IPS DF 19.7 (cell line): Measurements from ENCODE around the gene CBFA2T3.

ENCODE experiments used
- DNase-seq: peaks from one replicate; pipeline ENCODE4 v3.0.0-alpha.2; 2013; ENCODE audit warnings: low read depth, low spot score

Gene CBFA2T3

DNA sequence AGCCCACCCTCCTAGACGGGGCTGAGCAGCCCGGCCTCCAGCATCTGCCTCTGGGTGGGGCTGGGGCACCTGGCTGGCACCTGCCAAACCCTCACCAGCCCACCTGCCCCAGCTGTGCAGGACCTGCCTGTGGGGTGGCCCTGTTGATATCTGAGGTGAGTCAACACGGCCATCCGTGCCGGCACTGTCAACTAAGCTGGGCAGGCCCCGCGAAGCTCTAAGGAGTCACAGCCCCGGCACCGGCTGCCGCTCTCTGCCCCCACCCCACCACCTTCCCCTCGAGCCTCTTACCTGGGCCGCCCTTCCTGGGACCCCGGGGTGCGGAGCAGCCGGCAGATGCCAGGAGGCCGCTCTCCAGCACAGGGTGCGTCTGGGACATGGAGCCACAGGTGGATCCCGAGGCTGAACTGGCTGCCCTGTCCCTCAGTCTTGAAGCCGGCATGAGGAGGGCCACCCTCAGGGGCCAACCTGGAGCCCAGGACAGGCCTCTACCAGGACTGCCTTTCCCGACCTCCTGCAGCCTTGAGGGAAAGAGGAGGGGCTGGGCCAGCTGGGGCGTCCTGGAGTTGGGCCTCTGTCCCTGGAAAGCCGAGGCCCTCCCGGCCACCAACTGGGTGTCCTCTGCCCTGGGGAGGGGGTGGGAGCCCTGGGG is 515 bp downstream of the CBFA2T3 start:
- no peak for DNase-seq

DNA sequence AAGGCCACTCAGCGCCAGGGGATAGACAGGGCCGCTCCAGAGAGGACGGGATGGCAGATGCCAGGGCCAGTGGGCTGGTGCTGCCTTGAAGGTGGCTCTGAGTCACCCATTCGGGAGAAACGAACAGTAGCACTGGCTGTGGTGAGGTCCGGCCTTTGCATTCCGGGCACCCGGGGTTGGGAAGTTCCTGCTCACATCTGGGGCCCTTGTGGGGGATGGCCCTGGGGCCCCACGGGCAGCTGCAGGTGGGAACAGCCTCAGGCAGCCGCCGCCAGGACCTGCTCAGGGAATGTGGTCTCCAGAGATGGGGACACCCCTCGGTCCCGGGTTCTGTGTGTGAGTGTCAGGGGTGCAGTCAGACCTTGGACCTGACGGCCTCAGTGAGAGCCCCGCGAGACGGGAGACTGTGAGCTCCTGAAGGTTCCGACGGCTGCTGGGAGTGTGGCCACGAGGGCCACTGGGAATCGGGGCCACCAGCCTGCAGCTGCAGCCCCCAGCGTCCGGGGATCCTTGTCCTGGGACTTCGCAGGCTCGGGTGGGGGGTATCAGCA is 1.4 kb downstream of the CBFA2T3 start:
- no peak for DNase-seq

DNA sequence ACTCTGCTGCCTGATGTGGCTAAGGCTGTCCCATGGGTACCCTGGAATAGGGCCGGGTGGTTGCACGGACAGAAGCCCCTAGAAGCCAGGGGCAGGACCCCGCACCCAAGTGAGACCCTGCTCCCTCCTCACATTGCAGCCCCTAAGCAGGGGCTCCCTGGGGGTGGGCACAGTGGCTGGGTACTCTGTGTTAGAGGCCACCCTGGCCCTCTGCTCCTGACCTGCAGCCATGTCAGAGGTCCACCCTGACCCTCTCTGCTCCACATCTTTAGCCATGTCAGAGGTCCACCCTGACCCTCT is 2.1 kb downstream of the CBFA2T3 start:
- no peak for DNase-seq

DNA sequence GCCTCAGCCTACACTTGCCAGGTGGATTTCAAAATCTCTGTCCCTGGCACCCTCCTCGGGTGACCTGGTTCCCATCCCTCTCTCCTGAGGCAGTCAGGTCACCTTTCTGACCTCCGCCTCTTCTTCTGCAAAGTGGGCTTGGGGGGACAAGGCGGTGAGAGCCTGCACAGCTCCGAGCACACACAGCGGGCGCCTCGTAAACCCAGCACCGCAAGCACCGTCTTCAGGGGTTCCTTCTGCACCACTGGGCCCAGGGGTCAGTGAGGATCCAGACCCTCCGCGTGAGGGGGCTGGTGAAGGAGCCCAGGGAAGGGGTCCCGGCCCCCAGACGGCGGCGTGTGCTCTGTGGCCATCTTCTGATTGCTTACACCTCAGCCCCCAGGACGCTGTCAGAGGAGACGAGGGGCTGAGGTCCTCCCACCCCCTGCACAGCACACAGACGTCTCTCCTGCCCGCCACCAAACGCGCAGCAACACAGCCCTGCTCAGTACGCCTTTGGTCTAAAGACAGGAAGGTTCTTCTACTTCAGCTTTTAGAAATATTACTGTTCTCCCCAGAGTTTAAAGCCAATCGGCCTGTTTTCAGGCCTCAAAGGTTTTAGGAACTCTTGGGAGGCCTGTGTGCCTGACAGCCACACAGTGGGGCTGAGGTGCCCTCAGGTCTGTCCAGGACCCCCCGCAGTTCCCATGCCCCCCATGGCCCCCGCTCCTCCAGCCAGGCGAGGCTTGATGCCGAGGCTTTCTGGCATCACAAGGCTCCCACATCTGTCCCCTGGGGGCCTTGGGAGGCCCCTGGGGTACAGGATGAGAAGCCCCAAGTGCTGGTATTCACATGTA is 2.7 kb downstream of the CBFA2T3 start:
- no peak for DNase-seq

DNA sequence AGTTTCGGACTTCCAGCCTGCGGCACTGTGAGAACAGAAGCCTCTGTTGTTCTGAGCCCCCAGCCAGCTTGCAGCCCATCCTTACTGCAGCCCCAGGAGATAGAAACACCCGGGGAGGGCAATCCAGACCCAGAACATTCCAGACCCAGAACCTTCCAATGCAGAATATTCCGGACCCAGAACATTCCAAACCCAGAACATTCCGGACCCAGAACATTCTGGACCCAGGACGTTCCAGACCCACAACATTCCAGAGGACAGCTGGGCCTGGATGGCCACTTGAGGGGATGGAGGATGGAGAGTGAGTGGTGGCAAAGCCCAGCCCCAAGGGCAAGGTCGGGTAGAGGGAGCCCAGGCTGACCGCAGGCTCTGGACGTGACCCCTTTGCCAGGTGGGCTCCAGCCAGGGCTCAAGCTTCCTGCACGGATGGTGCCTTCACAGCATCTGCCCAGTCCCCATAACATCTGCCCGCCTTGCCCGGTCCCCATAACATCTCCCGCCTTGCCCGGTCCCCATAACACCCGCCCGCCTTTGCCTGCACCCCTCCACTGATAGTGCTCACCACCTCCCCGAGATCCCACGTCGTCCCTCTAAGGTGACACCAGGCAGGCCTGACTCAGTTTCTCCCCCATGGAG is 3.5 kb downstream of the CBFA2T3 start:
- no peak for DNase-seq

DNA sequence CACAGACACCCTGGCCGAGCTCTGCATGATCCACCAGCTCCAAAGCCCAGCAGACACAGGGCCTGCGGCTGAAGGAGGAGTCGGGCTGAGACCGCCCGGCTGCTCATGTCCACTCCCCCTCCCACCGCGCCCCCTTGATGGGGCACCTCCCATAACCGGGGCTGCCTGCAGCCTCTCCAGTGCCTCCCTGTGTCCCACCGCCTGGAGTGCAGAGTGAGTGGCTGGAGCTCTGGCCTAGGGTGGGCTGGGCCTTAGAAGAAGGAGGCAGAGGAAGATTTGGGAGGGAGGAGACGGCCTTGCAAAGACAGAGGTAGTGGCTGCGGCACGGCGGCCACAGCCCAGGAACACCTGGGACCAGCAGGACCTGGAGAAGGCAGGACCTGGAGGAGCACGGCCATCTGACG is 4.0 kb downstream of the CBFA2T3 start:
- DNase-seq, result no peak

DNA sequence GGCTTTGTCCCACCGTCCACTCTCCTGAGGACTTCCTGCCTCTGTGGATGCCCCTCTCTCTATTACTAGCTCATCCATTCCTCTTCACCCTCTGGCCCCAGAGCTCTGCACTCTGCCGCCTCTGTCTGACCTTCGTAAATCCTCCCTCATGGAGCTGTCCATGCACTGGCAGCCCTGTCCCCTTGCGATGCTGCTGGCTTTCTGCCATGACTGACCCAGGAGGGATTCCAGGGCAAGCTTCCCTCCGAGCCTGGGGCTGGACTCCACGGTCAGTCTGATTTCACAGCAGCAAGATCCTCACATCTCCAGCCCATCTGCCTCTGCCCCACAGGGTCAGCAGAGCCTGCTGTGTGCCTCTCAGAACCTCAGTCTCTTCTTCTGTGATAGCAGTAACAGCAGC is 4.7 kb downstream of the CBFA2T3 start:
- no peak for DNase-seq

DNA sequence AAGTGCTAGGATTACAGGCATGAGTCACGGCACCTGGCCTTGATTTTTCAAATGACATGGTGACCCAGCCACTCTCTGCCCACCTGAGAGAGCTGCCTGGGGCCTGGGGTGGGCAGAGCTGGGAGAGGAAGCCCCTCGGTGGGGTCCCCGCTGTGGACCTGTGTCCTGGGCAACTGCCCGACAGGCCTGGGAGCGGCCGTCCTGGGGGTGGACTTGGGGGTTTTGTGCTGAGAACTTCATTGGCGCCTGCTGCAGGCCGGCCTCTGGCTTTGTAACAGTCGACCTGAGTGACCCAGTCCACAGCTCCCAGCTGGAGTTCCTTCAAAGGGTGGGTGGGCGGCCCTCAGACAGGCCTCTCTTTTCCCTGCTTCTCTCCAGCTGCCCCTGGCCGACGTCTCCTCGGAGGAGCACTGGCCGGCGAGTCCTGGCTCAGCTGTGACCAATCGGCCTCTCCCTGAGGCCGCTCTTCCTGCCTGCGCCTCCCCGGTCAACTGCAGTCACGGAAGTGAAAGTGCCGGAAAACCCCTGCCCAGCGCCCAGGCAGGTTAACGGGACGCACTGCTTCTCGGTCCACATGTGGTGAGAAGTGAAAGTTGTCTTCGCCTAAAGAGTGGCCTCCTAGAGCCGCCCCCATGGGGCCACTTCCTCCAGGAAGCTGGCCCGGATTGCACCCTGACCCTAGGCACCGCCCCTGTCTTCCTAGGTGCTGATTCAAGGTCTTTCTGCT is 5.5 kb downstream of the CBFA2T3 start:
- no peak for DNase-seq

DNA sequence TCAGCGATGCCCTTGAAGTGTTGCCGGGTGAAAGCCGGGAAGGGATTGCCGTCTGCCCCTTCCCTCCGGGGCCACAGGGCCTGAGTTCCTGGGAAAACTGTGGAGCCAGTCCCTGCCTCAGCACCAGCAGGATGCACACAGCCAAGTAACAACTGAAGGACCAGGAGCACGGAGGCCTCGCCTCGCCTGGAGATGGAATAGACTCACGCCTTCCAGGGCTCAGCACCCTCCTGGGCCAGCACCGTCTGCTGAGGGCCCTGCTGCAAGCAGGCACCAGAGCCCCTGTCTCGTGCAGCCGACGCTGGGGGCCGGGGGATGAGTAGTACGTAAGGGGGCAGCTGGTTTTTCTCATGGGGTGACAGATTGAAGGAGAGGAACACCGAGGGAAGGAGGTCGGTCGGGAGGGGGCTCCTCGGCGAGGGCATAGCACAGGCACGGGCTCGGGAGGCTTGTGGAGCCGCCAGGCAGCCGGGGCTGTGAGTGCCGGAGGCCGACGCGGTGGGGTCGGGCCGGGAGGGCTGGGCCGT is 6.4 kb downstream of the CBFA2T3 start:
- DNase-seq, result no peak

DNA sequence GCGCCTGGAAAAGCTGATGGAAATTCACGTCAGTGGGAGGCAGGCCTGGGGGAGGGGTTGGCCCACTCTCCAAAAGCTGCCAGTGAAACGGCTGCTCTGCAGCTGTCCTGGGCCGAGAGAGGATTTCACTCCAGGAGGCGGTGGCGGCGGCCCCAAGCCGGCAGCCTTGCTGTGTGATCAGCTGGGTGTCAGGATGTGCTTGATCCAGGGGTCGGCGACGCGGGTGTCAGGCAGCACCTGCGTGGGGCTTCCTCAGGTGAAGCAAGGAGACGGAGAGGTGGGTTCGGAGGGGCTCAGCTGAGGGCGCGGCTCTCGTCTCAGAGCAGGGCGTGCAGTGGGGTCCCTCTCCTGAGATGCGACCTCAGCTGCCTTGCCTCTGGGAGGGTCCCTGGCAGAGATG is 7.0 kb downstream of the CBFA2T3 start:
- no peak for DNase-seq

DNA sequence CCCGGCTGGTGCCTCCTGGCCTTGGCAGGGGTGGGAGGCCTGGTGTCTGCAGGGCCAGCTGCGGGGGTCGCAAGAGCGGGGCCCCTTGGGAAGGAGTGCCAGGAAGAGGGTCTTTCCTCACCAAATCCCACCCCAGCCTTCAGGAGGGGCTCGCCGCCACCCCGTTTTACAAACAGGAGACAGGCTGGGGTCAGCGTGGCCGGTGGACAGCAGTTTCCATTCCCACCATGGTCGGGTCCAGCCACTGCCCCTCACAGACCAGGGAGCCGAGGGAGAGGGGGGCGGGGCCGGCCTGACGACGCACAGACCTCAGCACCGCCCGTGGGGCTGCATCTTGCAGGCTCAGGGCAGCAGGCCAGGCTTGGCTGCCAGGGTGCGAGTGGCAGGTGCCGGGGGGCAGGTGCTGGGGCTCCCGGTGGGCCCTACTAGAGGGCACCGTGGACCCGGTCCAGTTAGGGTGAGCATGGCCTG is 7.6 kb downstream of the CBFA2T3 start:
- no peak for DNase-seq

DNA sequence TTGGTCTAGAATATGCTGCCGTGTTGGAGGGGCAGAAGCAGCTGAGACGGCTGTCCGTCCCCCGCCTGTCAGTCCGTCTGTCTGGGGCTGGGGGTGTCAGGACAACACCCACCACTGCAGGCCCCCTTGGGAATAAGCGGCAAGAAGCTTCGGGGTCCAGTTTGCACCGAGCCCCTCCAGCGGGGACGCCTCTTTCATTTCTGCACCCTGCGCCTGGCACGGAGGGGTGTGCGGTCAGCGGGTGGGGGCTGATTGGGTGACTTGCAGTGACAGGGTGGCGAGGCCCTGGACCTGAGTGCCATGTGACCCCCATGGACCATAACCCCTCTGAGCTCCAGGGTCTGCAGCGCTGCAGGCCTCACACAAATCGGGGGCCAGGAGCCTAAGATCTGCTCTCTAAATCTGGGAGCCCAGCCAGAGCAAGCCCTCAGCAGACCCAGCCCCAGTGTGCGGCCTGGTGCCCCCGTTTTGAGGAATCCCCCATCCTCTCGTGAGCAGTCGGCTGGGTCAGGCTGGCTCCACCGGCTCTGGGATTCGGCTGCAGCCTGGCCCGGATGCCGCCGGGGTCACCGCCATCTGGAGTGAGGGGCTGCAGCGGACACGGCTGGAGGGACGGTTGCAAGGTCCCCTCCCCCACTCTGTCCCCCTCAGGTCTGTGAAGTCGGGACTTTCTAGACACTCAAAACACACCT is 8.3 kb downstream of the CBFA2T3 start:
- no peak for DNase-seq

DNA sequence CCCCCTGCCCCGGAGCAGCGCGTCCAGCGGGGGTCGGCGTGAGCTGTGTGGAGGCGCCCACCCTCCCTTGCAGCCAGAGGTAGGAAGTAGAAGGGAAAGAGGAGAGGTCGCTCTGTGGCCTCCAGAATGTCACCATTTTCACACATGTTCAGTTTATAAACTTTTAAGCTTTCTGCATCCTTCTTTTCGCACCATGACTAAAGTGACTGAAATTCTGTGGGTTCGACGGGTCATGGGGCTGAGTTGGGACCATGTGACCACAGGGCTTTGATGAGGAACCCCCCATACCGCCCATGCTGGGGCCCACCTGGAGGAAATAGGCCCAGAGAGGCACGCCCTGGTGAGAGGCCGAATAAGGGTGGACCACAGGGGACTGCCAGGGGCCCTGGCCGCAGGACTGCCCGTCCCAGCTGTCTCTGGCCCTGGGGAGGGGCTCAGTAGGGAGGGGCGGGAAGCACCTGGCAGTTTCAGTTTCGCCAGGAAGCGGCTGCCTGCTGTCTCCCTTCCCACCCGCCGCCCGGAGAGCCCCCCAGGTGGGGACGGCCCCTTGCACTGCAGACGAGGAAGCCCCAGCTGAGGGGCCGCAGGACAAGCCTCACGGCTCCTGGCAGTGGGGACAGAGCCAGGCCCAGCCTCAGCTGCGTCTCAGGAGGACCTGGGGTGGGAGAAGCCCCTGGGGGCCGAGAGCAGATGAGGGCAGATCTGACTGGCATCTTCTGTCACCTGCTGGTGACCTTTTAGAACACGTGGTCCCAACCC is 9.0 kb downstream of the CBFA2T3 start:
- no peak for DNase-seq

DNA sequence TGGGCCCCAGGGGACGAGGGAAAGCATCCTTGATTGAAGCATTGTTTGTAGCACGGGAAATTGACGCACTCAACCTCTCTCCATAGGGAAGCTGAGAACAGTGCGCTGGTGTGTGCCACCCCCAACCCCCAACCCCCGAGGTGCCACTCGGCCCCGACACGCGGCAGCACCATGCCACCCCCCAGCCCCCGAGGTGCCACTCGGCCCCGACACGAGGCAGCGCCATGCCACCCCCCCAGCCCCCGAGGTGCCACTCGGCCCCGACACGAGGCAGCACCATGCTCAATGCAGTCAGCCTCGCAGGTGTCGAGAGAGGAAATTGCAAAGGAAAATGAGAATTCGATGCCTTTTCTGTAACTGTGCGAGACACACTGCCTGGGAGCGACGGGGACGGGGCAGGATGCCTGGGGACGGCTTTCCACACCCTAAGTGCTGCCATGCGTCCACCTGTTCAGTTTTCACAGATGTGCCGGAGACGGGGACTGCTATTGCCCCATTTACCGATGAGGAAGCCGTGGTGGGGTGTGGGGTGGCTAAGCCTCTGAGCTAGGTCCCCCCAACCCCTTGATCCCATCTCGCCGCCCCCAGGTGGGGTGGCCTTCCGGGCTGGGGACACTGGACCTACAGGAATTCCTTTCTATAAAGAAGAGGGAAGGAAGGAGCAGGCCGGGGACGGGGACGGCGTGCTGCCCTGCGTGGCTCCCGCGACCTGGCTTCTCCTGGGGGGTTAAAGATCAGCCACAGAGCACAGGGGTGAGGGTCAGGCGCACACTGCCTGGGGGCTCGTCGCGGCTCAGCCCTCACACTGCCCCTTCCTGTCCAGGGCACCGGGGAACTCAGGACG is 9.8 kb downstream of the CBFA2T3 start:
- DNase-seq, result no peak

DNA sequence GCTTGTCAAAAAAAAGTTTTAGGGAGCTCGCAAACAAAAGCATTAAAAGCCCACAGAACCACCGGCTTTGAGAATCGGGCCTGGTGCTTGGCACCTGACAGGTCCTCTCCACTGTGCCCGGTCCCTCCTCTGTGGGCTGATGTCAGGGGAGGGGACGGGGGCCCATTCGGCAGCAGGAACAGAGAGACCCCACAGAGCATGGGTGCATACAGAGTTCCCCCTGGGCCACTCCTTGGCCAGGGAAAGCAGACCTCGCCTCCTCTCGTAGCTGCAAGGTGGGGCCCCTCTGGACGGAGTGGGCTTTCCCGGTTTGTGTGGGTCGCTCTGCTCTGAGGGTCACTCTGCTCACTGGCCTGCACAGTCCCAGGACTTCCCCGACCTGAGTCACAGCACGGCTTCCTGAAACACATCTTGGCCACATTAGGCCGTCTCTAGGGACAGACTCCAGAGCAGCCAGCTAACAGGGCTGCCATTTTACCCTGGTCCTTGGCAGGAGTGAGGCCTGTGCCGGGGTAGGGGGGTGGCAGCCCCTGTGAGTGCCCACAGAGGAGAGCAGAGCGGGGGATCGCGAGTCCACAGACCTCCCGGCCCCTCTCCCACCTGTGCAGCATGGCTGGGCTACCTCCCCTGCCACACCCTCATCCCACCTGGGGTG is 11.1 kb downstream of the CBFA2T3 start:
- no peak for DNase-seq

DNA sequence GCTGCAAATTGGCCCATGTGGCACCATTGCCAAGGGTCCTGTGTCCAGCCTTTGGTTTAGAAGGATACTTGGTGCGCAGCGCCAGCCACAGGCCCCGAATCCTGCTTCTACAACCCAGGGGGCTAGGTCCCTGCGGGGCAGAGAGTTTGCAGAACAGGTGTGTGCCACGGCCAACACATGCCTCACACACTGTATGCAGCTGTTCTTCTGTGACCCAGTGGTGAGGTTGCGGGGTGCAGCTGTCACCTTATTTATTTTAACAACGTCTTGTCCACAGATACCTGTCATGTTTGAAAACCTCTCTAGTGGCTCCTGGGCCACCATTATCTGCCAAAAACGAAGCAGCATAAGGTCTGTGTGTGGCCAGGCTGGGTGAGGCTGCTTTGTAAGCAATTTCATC is 11.6 kb downstream of the CBFA2T3 start:
- DNase-seq, result no peak

DNA sequence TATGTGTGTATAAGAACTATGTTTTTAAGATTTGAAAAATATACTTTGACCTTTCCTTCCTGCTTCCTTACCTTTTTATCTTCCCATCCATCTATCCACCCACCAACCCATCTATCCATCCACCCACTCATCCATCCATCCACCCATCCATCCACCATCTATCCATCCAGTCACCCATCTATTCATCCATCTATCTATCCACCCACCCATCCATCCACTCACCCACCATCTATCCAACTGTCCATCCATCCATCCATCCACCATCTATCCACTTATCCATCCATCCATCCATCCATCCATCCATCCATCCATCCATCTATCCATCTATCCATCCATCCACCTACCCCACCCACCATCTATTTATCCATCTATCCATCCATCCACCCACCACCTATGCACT is 12.4 kb downstream of the CBFA2T3 start:
- no peak for DNase-seq

DNA sequence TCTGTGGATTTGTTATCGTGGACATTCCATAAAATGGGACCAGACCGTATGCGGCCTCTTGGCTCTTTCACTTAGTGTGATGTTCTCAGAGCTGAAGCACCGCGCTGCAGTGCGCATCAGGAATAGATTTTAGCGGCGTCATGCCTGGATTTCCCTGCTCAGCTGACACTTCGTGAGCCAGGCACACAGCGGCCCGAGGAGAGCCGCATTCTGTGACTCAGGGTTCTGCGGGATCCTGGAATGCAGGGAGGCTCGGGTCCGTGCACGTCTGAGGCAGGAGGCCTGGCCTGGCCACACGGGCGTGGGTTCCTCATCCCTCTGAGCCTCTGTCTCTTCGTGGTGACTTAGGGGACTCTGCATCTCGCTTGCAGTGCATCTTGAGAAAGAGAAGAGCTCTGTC is 13.4 kb downstream of the CBFA2T3 start:
- no peak for DNase-seq
